HG03439 (cell line): ENCODE results near the gene ELOVL2.

Source experiments
- ATAC-seq: cut with Tn5 transposase; IDR thresholded peaks from one replicate; pipeline ENCODE4 v1.9.1; 2021; ENCODE audit warnings: mild to moderate bottlenecking, moderate library complexity; ENCODE audit not compliant: unreplicated experiment

ELOVL2 gene

DNA sequence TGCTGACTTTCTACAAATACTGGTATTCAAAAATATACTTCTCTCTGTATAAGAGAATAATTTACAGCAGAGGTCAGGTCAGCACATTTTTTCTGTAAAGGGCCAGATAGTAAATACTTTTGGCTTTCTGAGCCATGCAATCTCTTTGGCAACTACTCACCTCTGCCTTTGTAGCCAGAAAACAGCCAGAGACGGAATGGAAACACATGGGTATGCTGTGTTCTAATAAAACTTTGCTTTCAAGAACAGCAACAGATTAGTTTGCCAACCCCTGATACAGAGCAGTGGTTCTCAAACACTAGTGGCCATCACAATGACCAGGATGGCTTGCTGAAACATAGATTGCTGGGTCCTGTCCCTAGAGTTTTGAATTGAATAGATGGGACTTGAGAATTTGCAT lies 111.0 kb downstream of the ELOVL2 start:
- no peak for ATAC-seq
